LNCaP clone FGC (cell line): Measurements from ENCODE around the gene PKDREJ.

ENCODE experiments used
- DNase-seq: peaks from one replicate; pipeline ENCODE4 v3.0.0-alpha.2; 2011; ENCODE audit warnings: low read depth
- H3K4me3 ChIP-seq: 2 replicates; pipeline ENCODE4 v1.5.1; 2011; ENCODE audit warnings: mild to moderate bottlenecking, low read depth, low read length, control low read depth
- CTCF ChIP-seq: IDR thresholded peaks from 2 replicates; pipeline ENCODE4 v1.5.1; 2012; ENCODE audit warnings: mild to moderate bottlenecking; ENCODE audit not compliant: control insufficient read depth, insufficient read depth; ENCODE audit errors: extremely low read depth

PKDREJ gene

DNA sequence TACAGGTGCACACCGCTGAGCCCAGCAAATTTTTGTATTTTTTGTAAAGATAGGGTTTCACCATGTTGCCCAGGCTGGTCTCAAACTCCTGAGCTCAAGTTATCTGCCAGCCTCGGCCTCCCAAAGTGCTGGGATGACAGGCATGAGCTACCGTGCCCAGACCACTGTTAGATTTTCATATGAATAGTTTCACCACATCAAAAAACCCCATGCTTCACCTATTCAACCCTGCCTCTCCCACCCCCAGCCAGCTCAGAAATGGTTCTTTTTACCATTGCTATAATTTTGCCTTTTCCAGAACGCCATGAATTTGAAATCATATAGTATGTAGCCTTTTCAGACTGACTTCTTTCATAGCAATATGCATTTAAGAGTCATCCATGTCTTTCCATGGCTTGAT lies 50.9 kb downstream of the PKDREJ start:
- no peak for DNase-seq

DNA sequence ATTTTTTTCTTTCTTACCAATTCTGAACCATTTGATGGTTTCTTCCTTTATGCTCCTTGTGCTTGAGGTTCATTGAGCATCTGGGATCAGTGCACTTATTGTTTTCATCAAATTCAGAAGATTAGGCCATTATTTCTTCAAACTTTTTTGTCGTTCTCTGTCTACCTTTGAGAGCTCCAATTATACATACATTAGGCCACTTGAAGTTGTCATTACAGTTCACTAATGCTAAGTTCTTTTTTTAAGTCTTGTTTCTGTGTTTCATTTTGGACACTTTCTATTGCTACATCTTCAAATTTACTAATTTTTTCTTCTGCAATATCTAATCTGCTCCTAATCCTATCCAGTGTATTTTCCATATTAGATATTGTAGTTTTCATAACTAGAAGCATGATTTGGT lies 53.9 kb downstream of the PKDREJ start:
- DNase-seq, result no peak
- no peak overlapping the region for H3K4me3 ChIP-seq
- TF ChIP-seq CTCF, result no peak

More for the DNA sequence above, 50.9 kb downstream of the PKDREJ start:
- H3K4me3 ChIP-seq, result no peak overlapping the region
- no peak for TF ChIP-seq CTCF
